Measurements from ENCODE around the gene RPS3A.
"Not testable (repeated sequence)": the region's sequence is repeated elsewhere in the genome, so short reads cannot be mapped to it uniquely, and the experiment has no call there.

Gene RPS3A

DNA sequence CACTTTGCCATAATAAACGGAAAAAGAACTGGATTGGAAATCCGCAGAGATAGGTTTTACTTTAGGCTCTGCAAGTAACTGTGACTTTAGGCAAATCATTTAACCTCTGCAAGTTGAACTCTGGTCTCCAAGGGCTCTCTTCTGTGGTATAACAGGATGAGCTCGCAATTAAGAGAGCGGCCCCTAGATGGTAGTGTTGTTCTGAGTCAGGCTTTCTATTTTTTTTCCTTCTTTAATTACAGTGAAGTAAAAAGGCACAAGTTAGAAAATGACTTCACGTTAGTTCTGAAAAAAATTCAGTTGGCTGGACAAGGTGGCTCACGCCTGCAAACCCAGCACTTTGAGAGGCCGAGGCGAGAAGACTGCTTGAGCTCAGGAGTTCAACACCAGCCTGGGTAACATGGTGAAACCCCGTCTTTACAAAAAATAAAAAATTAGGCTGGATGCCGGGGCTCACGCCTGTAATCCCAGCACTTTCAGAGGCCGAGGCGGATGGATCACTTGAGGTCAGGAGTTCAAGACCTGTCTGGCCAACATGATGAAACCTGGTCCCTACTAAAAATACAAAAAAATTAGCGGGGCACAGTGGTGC is 18.0 kb downstream of the RPS3A start:
- peak; percentile 31 to 57 for DNase-seq

DNA sequence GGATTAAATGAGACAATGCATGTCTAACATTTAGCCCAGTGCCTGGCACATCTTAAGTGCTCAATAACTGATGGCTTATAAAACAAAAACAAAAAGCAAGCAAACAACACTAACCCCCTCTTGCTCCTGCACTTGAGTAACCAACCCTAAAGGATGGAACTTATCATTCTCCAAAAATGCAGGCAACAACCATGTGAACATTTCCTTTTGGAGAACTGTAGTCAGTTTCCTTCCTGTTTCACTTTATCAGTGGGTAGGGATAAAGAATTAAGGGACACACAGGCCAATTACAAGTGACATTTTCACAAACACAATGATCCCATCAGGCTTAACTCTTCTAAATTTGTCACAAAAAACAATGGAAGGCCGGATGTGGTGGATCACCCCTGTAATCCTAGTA is 30.4 kb downstream of the RPS3A start:
- DNase-seq, result no peak

DNA sequence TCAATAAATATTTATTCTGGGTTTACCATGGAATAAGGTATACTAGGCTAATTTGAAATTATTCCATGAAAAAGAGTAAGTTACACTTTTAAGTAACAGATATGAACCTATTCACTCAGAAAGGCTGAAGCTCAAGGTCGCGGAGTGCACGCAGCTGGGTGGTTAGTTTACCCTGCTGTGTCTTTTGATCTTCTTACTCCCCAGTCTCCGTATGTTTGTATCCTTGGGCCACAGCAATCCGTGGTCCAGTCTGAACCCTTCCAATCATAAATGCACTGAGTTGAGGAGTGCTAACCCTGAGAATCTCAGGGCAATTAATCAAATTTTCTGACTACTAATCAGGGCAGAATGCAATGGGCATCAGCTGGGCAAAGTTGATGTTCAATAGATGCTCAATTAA is 33.9 kb downstream of the RPS3A start:
- DNase-seq, result no peak

DNA sequence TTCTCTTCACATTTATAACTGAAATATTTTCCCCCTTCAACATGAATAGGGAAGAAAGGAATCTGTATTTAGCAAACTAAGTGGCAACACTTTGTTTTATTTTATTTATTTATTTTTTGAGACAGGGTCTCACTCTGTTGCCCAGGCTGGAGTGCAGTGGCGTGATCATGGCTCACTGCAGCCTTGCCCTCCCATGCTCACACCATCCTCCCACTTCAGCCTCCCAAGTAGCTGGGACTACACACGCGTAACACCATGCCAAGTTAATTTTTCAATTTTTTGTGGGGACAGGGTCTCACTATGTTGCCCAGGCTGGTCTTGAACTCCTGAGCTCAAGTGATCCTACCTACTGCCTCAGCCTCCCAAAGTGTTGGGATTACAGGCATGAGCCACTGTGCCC is 36.6 kb downstream of the RPS3A start:
- DNase-seq, result not testable (repeated sequence)

DNA sequence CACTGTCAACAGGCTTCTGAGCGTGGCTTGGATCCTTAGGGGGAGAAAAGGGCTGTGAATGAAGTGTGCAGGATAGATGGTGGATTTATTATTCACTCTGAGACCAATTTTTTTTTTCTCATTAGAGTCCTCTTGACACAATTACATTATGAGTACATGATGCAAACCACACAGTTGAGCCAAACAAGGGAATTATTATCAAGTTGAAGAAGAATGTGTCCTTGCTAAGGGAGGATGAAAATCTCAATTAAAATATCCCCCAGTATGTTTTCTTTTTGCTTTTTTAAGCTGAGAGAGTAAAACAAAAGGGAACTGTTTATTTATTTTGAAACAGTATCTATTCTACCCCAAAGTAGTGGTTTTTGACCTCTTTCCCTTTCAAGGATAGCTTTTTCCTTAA is 40.4 kb downstream of the RPS3A start:
- DNase-seq, result no peak

DNA sequence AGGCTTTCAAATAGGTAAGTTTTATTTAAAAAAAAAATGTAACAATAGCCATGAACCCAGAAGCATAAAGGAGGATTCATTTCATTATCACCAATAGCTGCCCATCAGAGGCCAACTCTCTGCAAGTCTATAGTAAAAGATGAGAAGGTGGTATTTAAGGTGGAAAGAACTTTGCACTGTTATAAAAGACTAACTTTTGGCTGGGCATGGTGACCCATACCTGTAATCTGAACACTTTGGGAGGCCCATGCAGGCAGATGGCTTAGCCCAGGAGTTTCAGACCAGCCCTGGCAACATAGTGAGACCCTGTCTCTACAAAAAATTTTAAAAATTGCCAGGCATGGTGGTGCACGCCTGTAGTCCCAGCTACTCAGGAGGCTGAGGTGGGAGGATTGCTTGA is 43.3 kb downstream of the RPS3A start:
- DNase-seq, result no peak

DNA sequence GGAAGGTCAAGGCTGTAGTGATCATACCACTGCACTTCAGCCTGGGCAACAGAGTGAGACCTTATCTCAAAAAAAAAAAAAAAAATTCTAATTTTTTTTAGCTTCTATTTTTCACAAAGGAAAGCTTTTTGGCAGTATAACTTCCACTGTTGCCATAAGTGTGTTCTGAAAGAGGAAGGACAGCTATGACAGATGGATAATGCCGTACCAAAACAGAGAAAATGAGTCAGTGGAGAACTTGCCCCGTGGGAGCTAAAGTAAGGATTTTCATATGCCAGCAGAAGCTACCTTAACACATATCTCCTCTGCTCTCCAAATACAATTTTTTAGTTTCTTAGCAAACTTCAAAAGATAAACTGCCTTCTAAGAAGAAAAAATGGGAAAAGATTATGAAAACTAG is 43.7 kb downstream of the RPS3A start:
- DNase-seq, result no peak

DNA sequence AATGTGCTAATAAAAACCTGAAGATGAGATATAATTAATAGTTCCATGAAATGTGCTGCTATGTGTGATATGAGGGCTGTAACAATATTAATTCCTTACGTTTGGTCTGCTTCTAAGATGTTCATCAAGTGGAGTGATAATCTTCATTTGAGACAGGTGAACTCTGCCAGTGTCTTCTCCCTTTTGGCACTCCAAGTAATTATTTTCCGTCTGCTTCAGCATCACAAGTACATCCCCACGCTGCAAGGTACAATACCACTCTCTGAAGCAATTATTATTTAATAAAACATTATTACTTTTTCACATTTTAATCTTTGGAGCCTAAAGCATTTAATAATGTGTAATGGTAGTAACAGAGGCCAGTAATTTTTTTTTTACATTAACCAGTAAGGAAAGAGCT is 44.4 kb downstream of the RPS3A start:
- DNase-seq, result no peak

DNA sequence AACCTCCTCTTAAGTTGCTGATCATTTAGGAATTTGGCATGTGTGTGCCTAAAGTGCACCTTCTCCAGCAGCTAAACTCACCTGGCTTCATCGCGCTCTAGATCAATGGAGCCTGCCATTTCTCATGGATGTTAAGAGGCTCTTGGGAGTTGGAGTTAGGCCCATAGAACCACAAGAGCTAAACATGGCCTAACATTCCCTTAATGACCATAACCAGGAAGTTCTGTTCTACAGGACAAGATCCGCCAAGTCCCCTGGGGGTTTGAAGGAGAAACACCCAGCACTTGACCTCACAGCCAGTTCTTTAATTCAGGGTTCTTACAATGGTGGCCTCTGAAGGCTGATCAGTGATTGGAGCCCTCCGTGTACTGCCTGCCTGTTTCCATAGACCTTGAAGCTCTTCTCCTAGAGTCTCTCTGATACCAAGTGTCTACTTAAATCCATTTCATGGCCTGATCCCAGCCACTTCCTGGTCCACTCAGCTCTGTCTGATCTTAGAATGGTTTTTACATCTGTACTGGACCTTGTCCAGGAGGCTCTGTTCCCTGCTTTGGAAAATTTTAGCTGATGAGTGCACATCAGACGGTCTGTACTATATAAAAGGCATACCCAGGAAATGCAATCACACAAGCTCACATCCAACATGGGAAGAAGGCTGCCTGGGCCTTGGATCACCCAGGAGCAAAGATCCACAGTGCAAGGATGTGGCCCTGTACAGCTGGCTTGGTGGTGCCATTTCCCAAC is 45.1 kb downstream of the RPS3A start:
- no peak for DNase-seq

DNA sequence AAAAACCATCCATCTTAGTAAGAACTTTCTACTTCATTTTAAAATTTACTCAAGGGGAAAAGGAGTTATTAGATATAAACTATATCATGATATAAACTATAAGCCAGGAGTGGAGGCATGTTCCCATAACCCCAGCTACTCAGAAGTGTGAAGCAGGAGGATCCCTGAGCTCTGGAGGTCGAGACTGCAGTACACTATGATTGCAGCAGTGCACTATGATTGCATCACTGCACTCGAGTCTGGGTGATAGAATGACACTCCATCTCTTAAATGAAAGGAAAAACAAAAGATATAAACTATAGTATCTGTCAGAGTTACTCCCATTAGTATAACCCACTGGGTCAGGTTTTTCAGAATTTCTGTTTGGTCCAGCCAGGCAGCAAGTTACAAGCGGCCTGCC is 47.6 kb downstream of the RPS3A start:
- DNase-seq, result no peak

DNA sequence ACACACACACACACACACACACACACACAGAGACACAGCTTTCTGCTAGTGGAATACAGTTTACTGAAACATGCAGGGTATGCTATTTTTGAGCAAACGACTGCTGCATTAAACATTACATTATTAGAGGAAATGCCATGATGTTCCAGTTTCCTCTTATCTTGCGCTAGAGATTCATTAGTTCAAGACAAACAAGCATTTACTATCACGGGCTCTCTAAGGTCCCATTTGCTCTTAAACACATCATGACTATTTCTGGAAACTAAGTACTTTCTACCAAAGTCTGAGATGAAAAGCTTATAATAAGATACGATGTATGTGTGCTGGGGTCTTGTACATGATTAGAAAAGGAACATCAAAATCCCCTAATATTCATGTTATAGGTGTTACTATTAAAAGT is 48.8 kb downstream of the RPS3A start:
- no peak for DNase-seq

DNA sequence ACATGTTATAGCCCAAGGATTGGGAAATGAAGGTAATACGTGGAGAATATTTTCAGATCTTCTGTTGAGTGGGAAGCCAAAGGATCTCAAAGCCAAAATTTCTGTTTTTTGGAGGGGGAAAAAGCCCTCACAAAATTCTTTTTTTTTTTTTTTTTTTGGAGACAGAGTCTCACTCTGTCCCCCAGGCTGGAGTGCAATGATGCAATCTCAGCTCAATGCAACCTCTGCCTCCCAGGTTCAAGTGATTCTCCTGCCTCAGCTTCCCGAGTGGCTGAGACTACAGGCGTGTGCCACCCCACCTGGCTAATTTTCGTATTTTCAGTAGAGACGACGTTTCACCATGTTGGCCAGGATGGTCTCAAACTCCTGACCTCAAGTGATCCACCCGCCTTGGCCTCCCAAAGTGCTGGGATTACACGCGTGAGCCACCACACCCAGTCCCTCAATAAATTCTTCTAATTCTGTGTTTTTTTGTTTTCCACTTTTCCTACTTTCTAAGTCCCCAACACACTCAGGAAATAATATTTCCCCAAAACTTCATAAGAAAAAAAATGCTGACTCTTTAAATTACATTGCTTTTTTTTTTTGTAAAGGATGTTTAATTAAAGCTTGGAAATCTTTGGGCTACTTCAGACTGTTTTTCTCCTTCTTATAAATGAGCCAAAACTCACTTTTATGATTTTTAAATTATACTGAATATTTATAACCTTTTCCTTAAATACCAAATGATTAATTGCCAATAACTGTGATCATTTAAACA is 51.6 kb downstream of the RPS3A start:
- DNase-seq, result no peak

DNA sequence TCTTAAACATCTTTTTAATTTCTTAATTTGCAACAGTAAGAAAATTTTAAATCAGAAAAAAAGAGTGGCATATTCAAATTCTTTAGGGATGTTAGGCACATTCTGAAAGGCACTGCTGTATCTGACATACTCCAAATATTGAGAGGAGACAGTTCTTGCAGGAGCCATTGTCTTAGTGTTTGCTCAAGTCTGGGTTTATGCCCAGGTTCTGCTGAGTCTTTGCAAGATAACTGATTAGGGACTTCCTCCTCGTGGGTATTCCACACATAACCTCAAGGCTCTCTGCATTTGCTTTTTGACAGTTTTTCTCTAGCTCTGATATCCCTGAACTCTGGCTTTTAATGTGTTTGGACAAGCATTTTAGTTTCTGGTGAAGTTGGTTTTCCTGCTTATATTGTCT is 52.6 kb downstream of the RPS3A start:
- no peak for DNase-seq

DNA sequence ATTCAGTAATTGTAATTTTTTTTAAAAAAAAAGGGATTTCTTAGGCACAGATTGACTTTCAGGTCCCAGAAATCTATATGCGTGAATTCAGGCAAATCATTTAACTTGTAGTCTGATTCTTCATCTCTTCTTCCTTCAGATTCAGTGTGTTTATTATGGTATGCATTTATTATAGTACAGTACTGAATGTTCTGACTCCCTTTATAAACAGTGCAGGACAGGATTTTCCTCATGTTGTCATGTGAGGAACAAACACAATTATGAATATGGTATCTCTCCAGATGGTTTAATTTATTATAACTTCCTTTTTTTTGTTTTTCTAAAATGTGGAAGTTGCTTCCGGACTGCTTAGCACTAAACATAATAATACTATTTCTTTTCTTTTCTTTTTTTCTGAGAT is 54.2 kb downstream of the RPS3A start:
- DNase-seq, result no peak

Data from CD4-positive, alpha-beta T cell treated with Interleukin-1 beta for 1 hour (primary cell).